Keratinocyte (primary cell): Measurements from ENCODE around the gene BARX2. TPM values are rescaled to one million over a fixed set of nuclear protein-coding genes. Genes with fewer than 3 reads are reported as not detected.

Source experiments
- DNase-seq: peaks from one replicate; pipeline ENCODE4 v3.0.0-alpha.2; 2011; ENCODE audit warnings: low read depth, missing footprints, low spot score
- FAIRE-seq: peaks from 2 replicates; lab custom pipeline; 2011; peaks lifted over from hg19 to GRCh38; lab: Jason Lieb, UNC
- H2AFZ ChIP-seq: 2 replicates; pipeline ENCODE4 v1.6.0; 2012; ENCODE audit warnings: low read length, control low read depth, inconsistent platforms; ENCODE audit not compliant: control insufficient read depth
- H3K27ac ChIP-seq: 2 replicates; pipeline ENCODE4 v1.5.1; 2011; ENCODE audit warnings: low read length; ENCODE audit not compliant: control insufficient read depth, insufficient read depth
- H3K27me3 ChIP-seq: 3 replicates; pipeline ENCODE4 v1.6.0; 2011; ENCODE audit warnings: low read length; ENCODE audit not compliant: control insufficient read depth, insufficient read depth; ENCODE audit errors: extremely low read depth
- H3K36me3 ChIP-seq, 2 experiments: 2 replicates in 1 of 2; 3 replicates in 1 of 2; pipeline ENCODE4 v1.5.1; 2011; ENCODE audit warnings: low read length in 2 of 2, mild to moderate bottlenecking in 1 of 2; ENCODE audit not compliant: control insufficient read depth in 2 of 2, insufficient read depth in 2 of 2; ENCODE audit errors: extremely low read depth in 1 of 2
- H3K4me1 ChIP-seq: 3 replicates; pipeline ENCODE4 v1.5.1; 2011; ENCODE audit warnings: low read length; ENCODE audit not compliant: control insufficient read depth, insufficient read depth; ENCODE audit errors: extremely low read depth
- H3K4me2 ChIP-seq: 3 replicates; pipeline ENCODE4 v1.6.0; 2011; ENCODE audit warnings: low read depth, low read length; ENCODE audit not compliant: control insufficient read depth, insufficient read depth; ENCODE audit errors: extremely low read depth
- H3K4me3 ChIP-seq, 3 experiments: fragments of 200-600 bp in 1 of 3; sonication (generic) in 1 of 3; 2 replicates in 2 of 3; 3 replicates in 1 of 3; pipeline ENCODE4 v1.5.1; 2011 to 2016; ENCODE audit warnings: low read length in 3 of 3, mild to moderate bottlenecking in 3 of 3, control low read depth in 2 of 3, inconsistent platforms in 1 of 3, low read depth in 1 of 3, mixed read lengths in 1 of 3, mixed run types in 1 of 3, moderate library complexity in 1 of 3; ENCODE audit not compliant: control insufficient read depth in 2 of 3, insufficient read depth in 2 of 3; ENCODE audit errors: extremely low read depth in 1 of 3
- H3K79me2 ChIP-seq: 2 replicates; pipeline ENCODE4 v1.6.0; 2012; ENCODE audit warnings: low read length; ENCODE audit not compliant: control insufficient read depth, insufficient read depth
- H3K9ac ChIP-seq: 3 replicates; pipeline ENCODE4 v1.6.0; 2011; ENCODE audit warnings: low read length; ENCODE audit not compliant: control insufficient read depth, insufficient read depth; ENCODE audit errors: extremely low read depth
- H3K9me1 ChIP-seq: 3 replicates; pipeline ENCODE4 v1.6.0; 2011; ENCODE audit warnings: low read length; ENCODE audit not compliant: control insufficient read depth, insufficient read depth; ENCODE audit errors: extremely low read depth
- H3K9me3 ChIP-seq: 2 replicates; pipeline ENCODE4 v1.5.1; 2012; ENCODE audit warnings: low read depth, low read length; ENCODE audit not compliant: control insufficient read depth
- H4K20me1 ChIP-seq: 3 replicates; pipeline ENCODE4 v1.6.0; 2011; ENCODE audit warnings: low read length; ENCODE audit not compliant: control insufficient read depth, insufficient read depth; ENCODE audit errors: extremely low read depth
- EZH2 ChIP-seq: IDR thresholded peaks from one replicate; pipeline ENCODE4 v1.6.1; 2012; ENCODE audit warnings: inconsistent platforms, mild to moderate bottlenecking, low read length, moderate library complexity
- dilution Hi-C: fragments of 300-500 bp; cut with MboI; formaldehyde crosslinking; loops from one replicate; pipeline ENCODE4 v1.7.0; 2020; ENCODE audit warnings: low sequenced_read_pairs; ENCODE audit not compliant: extremely low pct_ligation_motif_present
- polyA plus RNA-seq, 5 experiments: library from polyadenylated mRNA; depleted of rRNA in 3 of 5; stranded (reverse) in 3 of 5; stranded (forward) in 1 of 5; unstranded in 1 of 5; fragments of >200 nt; gene quantifications; 1 replicate in 1 of 5; 2 replicates in 3 of 5; 3 replicates in 1 of 5; pipeline versions ENCODE4 v1.2.1 to v1.2.3, GENCODE V29; 2011 to 2012; ENCODE audit warnings: missing spikeins in 2 of 5, low read depth in 1 of 5, low replicate concordance in 1 of 5
- TF ChIP-seq, protein P1 (sequence below), 3 experiments: IDR thresholded peaks in 1 of 3; conservative IDR thresholded peaks in 1 of 3; optimal IDR thresholded peaks in 1 of 3; 2 replicates in 2 of 3; 3 replicates in 1 of 3; pipeline versions ENCODE3 to v1.5.1; 2011; ENCODE audit warnings: low read length in 3 of 3, mild to moderate bottlenecking in 3 of 3, moderate library complexity in 2 of 3, control low read depth in 1 of 3, inconsistent platforms in 1 of 3; ENCODE audit not compliant: insufficient read depth in 2 of 3; ENCODE audit errors: extremely low read depth in 1 of 3

The BARX2 gene
- polyA plus RNA-seq, 1 donor (not counting 4 experiments of a cell fraction or from before 2014, with no cell fraction given), result 0.87 TPM

DNA sequence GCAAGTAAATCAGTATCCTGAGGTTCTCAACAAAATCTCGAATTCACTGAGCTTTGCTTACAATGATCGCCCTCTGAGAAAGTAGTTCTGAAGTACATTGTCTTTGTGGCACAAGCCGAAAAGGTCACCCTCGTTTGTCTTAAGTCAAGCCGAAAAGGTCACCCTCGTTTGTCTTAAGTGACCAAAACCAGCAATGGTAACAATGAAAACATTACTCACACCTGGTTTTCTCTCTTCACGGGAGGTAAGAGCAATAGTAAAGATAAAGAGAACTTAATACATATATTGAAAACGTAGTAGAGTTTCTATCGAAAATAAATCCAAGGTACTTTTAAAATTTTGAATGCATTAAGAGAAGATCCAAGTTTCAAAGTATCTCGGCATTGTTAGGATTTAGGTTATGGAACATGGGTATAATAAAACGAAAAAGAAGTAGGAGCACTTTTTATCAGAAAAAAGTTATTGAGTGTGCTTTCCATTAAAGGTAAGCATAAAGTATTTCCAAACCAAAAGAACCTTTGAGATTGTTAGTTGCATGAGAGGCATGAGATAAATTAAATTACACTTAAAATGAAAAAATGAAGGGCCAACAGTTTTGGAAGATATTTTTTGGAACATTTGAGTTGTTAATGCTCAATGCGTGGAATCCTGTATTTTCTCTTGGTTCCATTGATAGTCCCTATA, 1.2 kb downstream of the BARX2 start:
- TF ChIP-seq, protein P1, sequence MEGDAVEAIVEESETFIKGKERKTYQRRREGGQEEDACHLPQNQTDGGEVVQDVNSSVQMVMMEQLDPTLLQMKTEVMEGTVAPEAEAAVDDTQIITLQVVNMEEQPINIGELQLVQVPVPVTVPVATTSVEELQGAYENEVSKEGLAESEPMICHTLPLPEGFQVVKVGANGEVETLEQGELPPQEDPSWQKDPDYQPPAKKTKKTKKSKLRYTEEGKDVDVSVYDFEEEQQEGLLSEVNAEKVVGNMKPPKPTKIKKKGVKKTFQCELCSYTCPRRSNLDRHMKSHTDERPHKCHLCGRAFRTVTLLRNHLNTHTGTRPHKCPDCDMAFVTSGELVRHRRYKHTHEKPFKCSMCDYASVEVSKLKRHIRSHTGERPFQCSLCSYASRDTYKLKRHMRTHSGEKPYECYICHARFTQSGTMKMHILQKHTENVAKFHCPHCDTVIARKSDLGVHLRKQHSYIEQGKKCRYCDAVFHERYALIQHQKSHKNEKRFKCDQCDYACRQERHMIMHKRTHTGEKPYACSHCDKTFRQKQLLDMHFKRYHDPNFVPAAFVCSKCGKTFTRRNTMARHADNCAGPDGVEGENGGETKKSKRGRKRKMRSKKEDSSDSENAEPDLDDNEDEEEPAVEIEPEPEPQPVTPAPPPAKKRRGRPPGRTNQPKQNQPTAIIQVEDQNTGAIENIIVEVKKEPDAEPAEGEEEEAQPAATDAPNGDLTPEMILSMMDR (optimal IDR thresholded peaks at IDR 0.05 in 1 of 3, IDR thresholded peaks at IDR 0.05 in 1 of 3, conservative IDR thresholded peaks at IDR 0.05 in 1 of 3; ENCODE audit: extremely low read depth in 1 of 3, insufficient read depth in 2 of 3, low read length in 3 of 3), result no peak
- no peak for TF ChIP-seq EZH2
- Histone ChIP-seq H3K27me3 (peaks cover 41% of the 10 kb centered on the region), H3K9me3 (no peaks in the 10 kb centered on the region), H3K4me3 (no peak overlapping the region), H3K36me3 (no peaks in the 10 kb centered on the region), H2AFZ (peak overlapping the region; percentile 50), H3K9me1 (no peaks in the 10 kb centered on the region), H3K4me2 (peak overlapping the region; percentile 57), H3K4me1 (peaks cover 12% of the 10 kb centered on the region), H3K9ac (no peak overlapping the region), H4K20me1 (no peaks in the 10 kb centered on the region), H3K79me2 (no peaks in the 10 kb centered on the region), H3K27ac (no peak overlapping the region)
- FAIRE-seq (no peak), DNase-seq (no peak)
- dilution Hi-C loops, result no loop called here

DNA sequence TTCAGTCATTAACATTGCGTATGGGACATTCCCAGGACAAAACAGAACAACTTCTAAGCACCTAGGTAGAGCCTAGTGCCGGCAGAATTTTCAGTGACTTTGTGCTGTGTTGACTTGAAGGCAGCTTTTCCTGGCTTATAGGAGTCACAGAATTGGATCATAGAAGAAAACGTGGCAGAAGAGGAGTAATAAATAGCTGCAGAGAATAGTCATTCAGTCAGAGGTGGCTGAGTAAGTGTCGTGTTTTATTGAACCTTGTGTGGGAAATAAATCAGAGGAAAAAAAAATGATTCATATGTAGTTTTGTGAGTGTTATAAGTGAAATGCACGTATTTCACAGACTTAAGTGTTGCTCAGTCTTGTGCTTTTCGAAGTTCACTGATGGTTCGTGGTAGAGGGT, 2.1 kb downstream of the BARX2 start:
- Histone ChIP-seq H3K36me3 (no peaks in the 10 kb centered on the region), H2AFZ (no peak overlapping the region), H3K9me3 (no peaks in the 10 kb centered on the region), H3K4me2 (no peak overlapping the region), H3K9me1 (no peaks in the 10 kb centered on the region), H3K4me1 (peaks cover 12% of the 10 kb centered on the region), H3K9ac (no peak overlapping the region), H3K27me3 (peaks cover 32% of the 10 kb centered on the region), H3K79me2 (no peaks in the 10 kb centered on the region), H3K4me3 (no peak overlapping the region), H4K20me1 (no peaks in the 10 kb centered on the region), H3K27ac (no peak overlapping the region)
- dilution Hi-C loops, result no loop called here
- TF ChIP-seq EZH2, result no peak
- TF ChIP-seq, protein P1 (optimal IDR thresholded peaks at IDR 0.05 in 1 of 3, IDR thresholded peaks at IDR 0.05 in 1 of 3, conservative IDR thresholded peaks at IDR 0.05 in 1 of 3; ENCODE audit: extremely low read depth in 1 of 3, insufficient read depth in 2 of 3, low read length in 3 of 3), result no peak
- FAIRE-seq (no peak), DNase-seq (no peak)
